ENCODE measurements around the gene GPATCH3.
A peak's percentile ranks its signal among the peaks of the same experiment; 100 is the strongest.

Gene GPATCH3

DNA sequence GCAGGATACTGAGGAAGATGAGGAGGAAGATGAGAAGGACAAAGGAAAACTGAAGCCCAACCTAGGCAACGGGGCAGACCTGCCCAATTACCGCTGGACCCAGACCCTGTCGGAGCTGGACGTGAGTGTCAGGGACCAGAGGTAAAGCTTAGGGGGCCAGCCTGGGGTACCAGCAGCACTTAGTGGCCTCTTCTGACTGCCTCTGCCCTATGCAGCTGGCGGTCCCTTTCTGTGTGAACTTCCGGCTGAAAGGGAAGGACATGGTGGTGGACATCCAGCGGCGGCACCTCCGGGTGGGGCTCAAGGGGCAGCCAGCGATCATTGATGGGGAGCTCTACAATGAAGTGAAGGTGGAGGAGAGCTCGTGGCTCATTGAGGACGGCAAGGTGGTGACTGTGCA, 42.4 kb upstream of the GPATCH3 start:
- H3K4me3 ChIP-seq (replicated peaks; ENCODE audit: low read depth, low read length) = no peak overlapping the region
- no peak for TF ChIP-seq CTCF (IDR thresholded peaks at IDR 0.05; ENCODE audit: low read depth, low read length, missing control alignments)
- DNase-seq (ENCODE audit: extremely low read depth, low read depth) = no peak

DNA sequence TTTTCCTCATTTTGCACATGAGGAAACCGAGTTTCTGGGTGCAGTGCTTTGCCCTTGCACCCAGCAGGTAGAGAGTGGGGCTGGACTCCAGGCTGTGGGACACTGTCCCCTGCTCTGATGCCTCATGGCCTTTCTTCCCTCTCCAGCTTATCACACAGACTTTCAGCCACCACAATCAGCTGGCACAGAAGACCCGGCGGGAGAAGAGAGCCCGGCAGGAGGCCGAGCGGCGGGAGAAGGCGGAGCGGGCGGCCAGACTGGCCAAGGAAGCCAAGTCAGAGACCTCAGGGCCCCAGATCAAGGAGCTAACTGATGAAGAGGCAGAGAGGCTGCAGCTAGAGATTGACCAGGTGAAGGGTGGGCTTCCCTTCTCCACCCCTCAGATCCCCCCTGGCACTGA, 41.0 kb upstream of the GPATCH3 start:
- no peak overlapping the region for H3K4me3 ChIP-seq (replicated peaks; ENCODE audit: low read depth, low read length)
- TF ChIP-seq CTCF (IDR thresholded peaks at IDR 0.05; ENCODE audit: low read depth, low read length, missing control alignments) = no peak
- DNase-seq (ENCODE audit: extremely low read depth, low read depth) = no peak

DNA sequence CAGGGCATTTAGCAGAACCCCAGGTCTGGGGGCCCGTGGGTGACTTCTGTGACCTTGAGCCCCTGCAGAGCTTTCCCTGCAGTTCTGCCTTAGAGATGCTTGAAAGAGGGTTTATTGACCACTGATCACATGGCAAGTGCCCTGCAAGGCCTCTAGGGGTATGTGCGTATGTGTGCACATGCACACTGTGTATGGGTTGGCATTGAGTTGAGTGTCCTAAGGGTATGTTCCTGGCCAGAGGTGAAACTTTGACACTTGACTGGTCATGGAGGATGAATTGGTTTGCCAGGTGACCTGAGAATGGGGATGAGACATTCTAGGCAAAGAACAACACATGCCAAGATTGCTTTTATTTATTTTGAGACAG, 38.4 kb upstream of the GPATCH3 start:
- DNase-seq (ENCODE audit: extremely low read depth, low read depth) = no peak
- no peak overlapping the region for H3K4me3 ChIP-seq (replicated peaks; ENCODE audit: low read depth, low read length)
- no peak for TF ChIP-seq CTCF (IDR thresholded peaks at IDR 0.05; ENCODE audit: low read depth, low read length, missing control alignments)

- DNase-seq (ENCODE audit: extremely low read depth, low read depth) = no peak
- TF ChIP-seq CTCF (IDR thresholded peaks at IDR 0.05; ENCODE audit: low read depth, low read length, missing control alignments) = no peak
- H3K4me3 ChIP-seq (replicated peaks; ENCODE audit: low read depth, low read length) = no peak overlapping the region
Measured at GRCh38 chr1:26938004-26938658, 37.9 kb upstream of the GPATCH3 start.

DNA sequence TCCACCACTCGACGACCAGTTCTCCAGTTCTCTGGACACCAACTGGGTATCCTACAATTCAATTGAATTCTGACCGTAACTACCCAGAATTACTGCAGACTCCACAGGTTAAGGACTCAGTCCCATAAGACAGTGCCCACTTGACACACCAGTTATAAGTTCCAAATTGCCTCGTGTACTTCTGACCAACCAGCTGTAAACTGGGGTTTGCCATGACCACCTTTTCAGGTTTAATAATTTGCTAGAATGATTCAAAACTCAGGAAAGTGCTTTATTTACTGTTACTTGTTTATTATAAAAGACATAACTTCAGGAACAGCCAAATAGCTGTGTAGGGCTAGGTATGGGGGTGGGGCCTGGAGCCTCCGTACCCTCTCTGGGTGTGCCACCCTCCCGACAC, 36.6 kb upstream of the GPATCH3 start:
- H3K4me3 ChIP-seq (replicated peaks; ENCODE audit: low read depth, low read length) = no peak overlapping the region
- no peak for DNase-seq (ENCODE audit: extremely low read depth, low read depth)
- TF ChIP-seq CTCF (IDR thresholded peaks at IDR 0.05; ENCODE audit: low read depth, low read length, missing control alignments) = no peak

DNA sequence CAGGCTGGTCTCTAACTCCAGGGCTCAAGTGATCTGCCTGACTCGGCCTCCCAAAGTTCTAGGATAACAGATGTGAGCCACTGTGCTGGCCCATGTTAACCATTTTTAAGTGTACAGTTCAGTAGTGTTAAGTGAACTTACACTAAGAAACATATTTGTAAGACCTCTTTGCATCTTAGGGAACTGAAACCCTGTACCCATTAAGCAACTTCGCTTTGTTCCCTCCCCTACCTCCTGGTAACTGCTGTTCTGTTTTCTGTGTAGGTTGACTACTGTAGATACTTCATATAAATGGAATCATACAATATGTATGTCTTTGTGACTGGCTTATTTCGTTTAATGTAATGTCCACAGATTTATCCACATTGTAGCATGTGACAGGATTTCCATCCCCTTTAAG, 32.3 kb upstream of the GPATCH3 start:
- no peak for TF ChIP-seq CTCF (IDR thresholded peaks at IDR 0.05; ENCODE audit: low read depth, low read length, missing control alignments)
- DNase-seq (ENCODE audit: extremely low read depth, low read depth) = no peak
- no peak overlapping the region for H3K4me3 ChIP-seq (replicated peaks; ENCODE audit: low read depth, low read length)

DNA sequence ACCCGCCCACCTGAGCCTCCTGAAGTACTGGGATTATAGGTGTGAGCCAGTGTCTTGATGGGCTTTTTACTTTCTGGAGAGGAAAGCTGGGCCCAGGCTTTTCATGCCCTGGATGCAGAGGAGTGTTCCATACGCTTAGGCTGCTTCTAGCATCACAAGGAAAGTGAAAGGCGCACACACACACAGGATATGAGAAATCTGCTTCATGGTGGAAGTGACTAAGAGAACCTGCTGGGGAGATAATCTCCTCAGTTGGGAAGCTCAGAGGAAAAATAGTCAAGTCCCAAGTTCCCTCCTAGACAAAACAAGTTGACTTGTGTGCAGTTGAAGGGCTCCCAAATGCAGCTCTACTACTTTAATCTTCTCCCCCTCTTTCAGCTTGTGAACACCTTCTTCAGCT, 23.4 kb upstream of the GPATCH3 start:
- no peak for DNase-seq (ENCODE audit: extremely low read depth, low read depth)
- peak overlapping the region; percentile 97 for H3K4me3 ChIP-seq (replicated peaks; ENCODE audit: low read depth, low read length)
- no peak for TF ChIP-seq CTCF (IDR thresholded peaks at IDR 0.05; ENCODE audit: low read depth, low read length, missing control alignments)
